WTC11 (cell line): Measurements from ENCODE around the gene SLC2A6. TPM values are rescaled to one million over a fixed set of nuclear protein-coding genes. Genes with fewer than 3 reads are reported as not detected.
A peak's percentile ranks its signal among the peaks of the same experiment; 100 is the strongest.

ENCODE experiments used
- ATAC-seq: fragments of 200-7000 bp; cut with Tn5 transposase; 2 replicates; pipeline ENCODE4 v1.10.0; 2021; ENCODE audit warnings: mild to moderate bottlenecking, moderate library complexity
- CTCF ChIA-PET: fragments of 300-600 bp; sonication (Branson Sonifier 250); formaldehyde crosslinking; loops from one replicate; lab custom pipeline; 2021; ENCODE audit warnings: antibody characterized with exemption; lab: Charles Lee
- POLR2A ChIA-PET: fragments of 350-600 bp; sonication (Branson Sonifier 250); formaldehyde crosslinking; loops from one replicate; lab custom pipeline; 2021; ENCODE audit warnings: antibody characterized with exemption; lab: Charles Lee
- DNase-seq: peaks from one replicate; pipeline ENCODE4 v3.0.0; 2021; ENCODE audit warnings: low spot score
- H3K27ac Mint-ChIP-seq: 2 replicates; pipeline ENCODE4 v1.8.0; 2021; ENCODE audit warnings: mixed read lengths
- H3K27me3 Mint-ChIP-seq: 2 replicates; pipeline ENCODE4 v1.8.0; 2021; ENCODE audit warnings: low read depth, mild to moderate bottlenecking, moderate library complexity, mixed read lengths
- H3K36me3 Mint-ChIP-seq: 2 replicates; pipeline ENCODE4 v1.8.0; 2021; ENCODE audit warnings: mixed read lengths
- H3K4me1 Mint-ChIP-seq: 2 replicates; pipeline ENCODE4 v1.8.0; 2022; ENCODE audit warnings: mixed read lengths
- H3K4me3 Mint-ChIP-seq: 2 replicates; pipeline ENCODE4 v1.8.0; 2021; ENCODE audit warnings: mild to moderate bottlenecking, moderate library complexity, mixed read lengths
- H3K9me3 Mint-ChIP-seq: 2 replicates; pipeline ENCODE4 v1.8.0; 2021; ENCODE audit warnings: mixed read lengths
- CREM ChIP-seq: sonication (generic); formaldehyde crosslinking; IDR thresholded peaks from 2 replicates; pipeline ENCODE4 v1.8.1; 2022; ENCODE audit warnings: mild to moderate bottlenecking, missing genetic modification reagents, moderate library complexity
- JUN ChIP-seq: sonication (generic); formaldehyde crosslinking; IDR thresholded peaks from 2 replicates; pipeline ENCODE4 v1.8.0; 2023; ENCODE audit warnings: mild to moderate bottlenecking, missing genetic modification reagents
- NFYB ChIP-seq: sonication (generic); formaldehyde crosslinking; conservative IDR thresholded peaks from 2 replicates; pipeline ENCODE4 v1.8.0; 2022; ENCODE audit warnings: low read depth, missing genetic modification reagents
- OVOL2 ChIP-seq: fragments of 250-450 bp; sonication (Bioruptor Pico); IDR thresholded peaks from 2 replicates; pipeline ENCODE4 v1.9.0; 2021; ENCODE audit warnings: mild to moderate bottlenecking, borderline replicate concordance
- SMAD4 ChIP-seq: sonication (generic); formaldehyde crosslinking; IDR thresholded peaks from 2 replicates; pipeline ENCODE4 v1.8.0; 2022; ENCODE audit warnings: mild to moderate bottlenecking, missing genetic modification reagents
- SP1 ChIP-seq: sonication (generic); formaldehyde crosslinking; conservative IDR thresholded peaks from 2 replicates; pipeline ENCODE4 v1.8.1; 2022; ENCODE audit warnings: missing genetic modification reagents
- ZNF263 ChIP-seq: sonication (generic); formaldehyde crosslinking; IDR thresholded peaks from 2 replicates; pipeline ENCODE4 v1.8.1; 2022; ENCODE audit warnings: low read depth, mild to moderate bottlenecking, moderate library complexity, missing genetic modification reagents
- ZNF423 ChIP-seq: fragments of 250-450 bp; sonication (Bioruptor Pico); IDR thresholded peaks from 2 replicates; pipeline ENCODE4 v2.1.2; 2022; ENCODE audit warnings: mild to moderate bottlenecking, moderate library complexity
- total RNA-seq: library from RNA; stranded (reverse); gene quantifications from 3 replicates; pipeline ENCODE4 v1.2.3, GENCODE V29; 2021
- TF ChIP-seq, protein P1 (sequence below): sonication (generic); formaldehyde crosslinking; IDR thresholded peaks from 2 replicates; pipeline ENCODE4 v1.8.0; 2022; ENCODE audit warnings: mild to moderate bottlenecking, missing genetic modification reagents
- TF ChIP-seq, protein P2 (sequence below): sonication (generic); formaldehyde crosslinking; IDR thresholded peaks from 2 replicates; pipeline ENCODE4 v1.8.1; 2023; ENCODE audit warnings: mild to moderate bottlenecking, missing genetic modification reagents, moderate library complexity
- TF ChIP-seq, protein P3 (sequence below): fragments of 250-450 bp; sonication (Bioruptor Pico); IDR thresholded peaks from 2 replicates; pipeline ENCODE4 v1.9.0; 2021; ENCODE audit warnings: mild to moderate bottlenecking, borderline replicate concordance
- TF ChIP-seq, protein P4 (sequence below): sonication (generic); formaldehyde crosslinking; IDR thresholded peaks from 2 replicates; pipeline ENCODE4 v1.8.1; 2023; ENCODE audit warnings: mild to moderate bottlenecking, moderate library complexity, missing genetic modification reagents
- TF ChIP-seq, protein P5 (sequence below): sonication (generic); formaldehyde crosslinking; IDR thresholded peaks from 2 replicates; pipeline ENCODE4 v1.8.1; 2022; ENCODE audit warnings: mild to moderate bottlenecking, moderate library complexity, missing genetic modification reagents
- TF ChIP-seq, protein P6 (sequence below): fragments of 250-450 bp; sonication (Bioruptor Pico); IDR thresholded peaks from 2 replicates; pipeline ENCODE4 v1.9.0; 2021; ENCODE audit warnings: mild to moderate bottlenecking

SLC2A6 gene
- total RNA-seq, 1 experiment from 2014 or later = 16.6 TPM

DNA sequence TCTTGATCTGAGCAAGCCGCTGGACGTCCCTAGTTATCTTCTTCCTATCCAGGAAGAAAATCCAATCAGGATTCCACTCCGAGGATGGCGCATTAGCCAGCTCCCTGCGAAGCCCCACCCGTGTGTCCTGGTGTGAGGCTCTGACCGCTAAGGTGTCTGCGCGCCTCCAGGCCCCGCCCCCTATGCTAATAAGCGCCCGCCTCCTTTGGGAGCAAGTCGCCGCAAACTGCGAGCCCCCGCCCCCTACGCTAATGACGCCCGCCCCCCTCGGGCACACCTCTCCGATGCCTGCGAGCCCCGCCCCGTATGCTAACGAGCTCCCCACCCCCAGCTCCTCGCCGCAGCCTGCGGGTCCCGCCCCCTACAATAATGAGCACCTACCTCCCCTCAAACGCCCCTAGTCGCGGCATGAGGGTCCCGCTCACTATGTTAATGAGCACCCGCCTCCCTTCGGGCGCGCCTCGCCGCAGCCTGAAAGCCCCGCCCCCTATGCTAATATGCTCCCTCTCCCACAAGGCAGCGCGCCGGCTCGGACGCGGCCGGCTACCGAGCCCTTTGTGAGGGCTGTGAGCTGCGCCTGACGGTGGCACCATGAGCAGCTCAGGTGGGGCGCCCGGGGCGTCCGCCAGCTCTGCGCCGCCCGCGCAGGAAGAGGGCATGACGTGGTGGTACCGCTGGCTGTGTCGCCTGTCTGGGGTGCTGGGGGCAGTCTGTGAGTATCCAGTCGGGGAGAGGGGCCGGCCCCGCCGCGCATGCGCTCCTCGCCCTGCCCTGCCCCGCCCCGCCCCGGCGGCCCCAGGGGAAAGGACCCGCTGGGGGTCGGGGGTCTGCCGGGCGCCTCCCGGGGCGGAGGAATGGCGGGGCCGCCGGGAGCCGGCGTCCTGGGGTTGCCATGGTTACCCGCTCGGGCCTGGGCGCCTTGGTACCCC lies 19.2 kb downstream of the SLC2A6 start, which contains the start of gene CACFD1:
CACFD1 (plus strand) TSS at position 503 of the 929 bp plus-strand sequence; CDS start at position 592, 89 bp downstream.
- Mint-ChIP-seq H3K36me3 (no peaks in the 10 kb centered on the region), H3K4me3 (peak within 1 kb of the TSS; percentile 82), H3K27ac (peak within 1 kb of the TSS; percentile 96), H3K27me3 (no peaks in the 10 kb centered on the region), H3K9me3 (no peaks in the 10 kb centered on the region), H3K4me1 (peaks cover 31% of the 10 kb centered on the region)
- ChIA-PET CTCF (interaction anchor here (0.7 to 2.9 kb wide), 29 partner anchors 9 to 432 kb away, joined by 3 to 29 read pairs (median 6); partner anchors contain the start of genes REXO4, SARDH, SLC2A6 and SURF1), POLR2A (interaction anchor here (0.6 to 2.6 kb wide), 5 partner anchors 9 to 112 kb away, joined by 3 to 10 read pairs (median 4); partner anchors contain the start of genes MED22 and RPL7A)
- ATAC-seq (peak; percentile 88), DNase-seq (peak; percentile 99)
- TF ChIP-seq SP1 (peak; percentile 73), OVOL2 (CRISPR knock-in tag) (no peak), CREM (CRISPR knock-in tag) (peak; percentile 72), JUN (CRISPR knock-in tag) (no peak), ZNF263 (no peak), ZNF423 (CRISPR knock-in tag) (peak; percentile 88), NFYB (CRISPR knock-in tag) (no peak), SMAD4 (CRISPR knock-in tag) (no peak)
- TF ChIP-seq, protein P1, sequence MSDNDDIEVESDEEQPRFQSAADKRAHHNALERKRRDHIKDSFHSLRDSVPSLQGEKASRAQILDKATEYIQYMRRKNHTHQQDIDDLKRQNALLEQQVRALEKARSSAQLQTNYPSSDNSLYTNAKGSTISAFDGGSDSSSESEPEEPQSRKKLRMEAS = 0 out of 2 replicates have a peak, but pooled peaks have one; percentile 7
- TF ChIP-seq, protein P2, sequence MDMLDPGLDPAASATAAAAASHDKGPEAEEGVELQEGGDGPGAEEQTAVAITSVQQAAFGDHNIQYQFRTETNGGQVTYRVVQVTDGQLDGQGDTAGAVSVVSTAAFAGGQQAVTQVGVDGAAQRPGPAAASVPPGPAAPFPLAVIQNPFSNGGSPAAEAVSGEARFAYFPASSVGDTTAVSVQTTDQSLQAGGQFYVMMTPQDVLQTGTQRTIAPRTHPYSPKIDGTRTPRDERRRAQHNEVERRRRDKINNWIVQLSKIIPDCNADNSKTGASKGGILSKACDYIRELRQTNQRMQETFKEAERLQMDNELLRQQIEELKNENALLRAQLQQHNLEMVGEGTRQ = 0 out of 2 replicates have a peak, but pooled peaks have one; percentile 12
- TF ChIP-seq, protein P3, sequence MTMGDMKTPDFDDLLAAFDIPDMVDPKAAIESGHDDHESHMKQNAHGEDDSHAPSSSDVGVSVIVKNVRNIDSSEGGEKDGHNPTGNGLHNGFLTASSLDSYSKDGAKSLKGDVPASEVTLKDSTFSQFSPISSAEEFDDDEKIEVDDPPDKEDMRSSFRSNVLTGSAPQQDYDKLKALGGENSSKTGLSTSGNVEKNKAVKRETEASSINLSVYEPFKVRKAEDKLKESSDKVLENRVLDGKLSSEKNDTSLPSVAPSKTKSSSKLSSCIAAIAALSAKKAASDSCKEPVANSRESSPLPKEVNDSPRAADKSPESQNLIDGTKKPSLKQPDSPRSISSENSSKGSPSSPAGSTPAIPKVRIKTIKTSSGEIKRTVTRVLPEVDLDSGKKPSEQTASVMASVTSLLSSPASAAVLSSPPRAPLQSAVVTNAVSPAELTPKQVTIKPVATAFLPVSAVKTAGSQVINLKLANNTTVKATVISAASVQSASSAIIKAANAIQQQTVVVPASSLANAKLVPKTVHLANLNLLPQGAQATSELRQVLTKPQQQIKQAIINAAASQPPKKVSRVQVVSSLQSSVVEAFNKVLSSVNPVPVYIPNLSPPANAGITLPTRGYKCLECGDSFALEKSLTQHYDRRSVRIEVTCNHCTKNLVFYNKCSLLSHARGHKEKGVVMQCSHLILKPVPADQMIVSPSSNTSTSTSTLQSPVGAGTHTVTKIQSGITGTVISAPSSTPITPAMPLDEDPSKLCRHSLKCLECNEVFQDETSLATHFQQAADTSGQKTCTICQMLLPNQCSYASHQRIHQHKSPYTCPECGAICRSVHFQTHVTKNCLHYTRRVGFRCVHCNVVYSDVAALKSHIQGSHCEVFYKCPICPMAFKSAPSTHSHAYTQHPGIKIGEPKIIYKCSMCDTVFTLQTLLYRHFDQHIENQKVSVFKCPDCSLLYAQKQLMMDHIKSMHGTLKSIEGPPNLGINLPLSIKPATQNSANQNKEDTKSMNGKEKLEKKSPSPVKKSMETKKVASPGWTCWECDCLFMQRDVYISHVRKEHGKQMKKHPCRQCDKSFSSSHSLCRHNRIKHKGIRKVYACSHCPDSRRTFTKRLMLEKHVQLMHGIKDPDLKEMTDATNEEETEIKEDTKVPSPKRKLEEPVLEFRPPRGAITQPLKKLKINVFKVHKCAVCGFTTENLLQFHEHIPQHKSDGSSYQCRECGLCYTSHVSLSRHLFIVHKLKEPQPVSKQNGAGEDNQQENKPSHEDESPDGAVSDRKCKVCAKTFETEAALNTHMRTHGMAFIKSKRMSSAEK = no peak
- TF ChIP-seq, protein P4, sequence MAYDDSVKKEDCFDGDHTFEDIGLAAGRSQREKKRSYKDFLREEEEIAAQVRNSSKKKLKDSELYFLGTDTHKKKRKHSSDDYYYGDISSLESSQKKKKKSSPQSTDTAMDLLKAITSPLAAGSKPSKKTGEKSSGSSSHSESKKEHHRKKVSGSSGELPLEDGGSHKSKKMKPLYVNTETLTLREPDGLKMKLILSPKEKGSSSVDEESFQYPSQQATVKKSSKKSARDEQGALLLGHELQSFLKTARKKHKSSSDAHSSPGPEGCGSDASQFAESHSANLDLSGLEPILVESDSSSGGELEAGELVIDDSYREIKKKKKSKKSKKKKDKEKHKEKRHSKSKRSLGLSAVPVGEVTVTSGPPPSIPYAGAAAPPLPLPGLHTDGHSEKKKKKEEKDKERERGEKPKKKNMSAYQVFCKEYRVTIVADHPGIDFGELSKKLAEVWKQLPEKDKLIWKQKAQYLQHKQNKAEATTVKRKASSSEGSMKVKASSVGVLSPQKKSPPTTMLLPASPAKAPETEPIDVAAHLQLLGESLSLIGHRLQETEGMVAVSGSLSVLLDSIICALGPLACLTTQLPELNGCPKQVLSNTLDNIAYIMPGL (CRISPR knock-in tag) = peak; percentile 55; the same call in 1 of the 2 replicates
- TF ChIP-seq, protein P5, sequence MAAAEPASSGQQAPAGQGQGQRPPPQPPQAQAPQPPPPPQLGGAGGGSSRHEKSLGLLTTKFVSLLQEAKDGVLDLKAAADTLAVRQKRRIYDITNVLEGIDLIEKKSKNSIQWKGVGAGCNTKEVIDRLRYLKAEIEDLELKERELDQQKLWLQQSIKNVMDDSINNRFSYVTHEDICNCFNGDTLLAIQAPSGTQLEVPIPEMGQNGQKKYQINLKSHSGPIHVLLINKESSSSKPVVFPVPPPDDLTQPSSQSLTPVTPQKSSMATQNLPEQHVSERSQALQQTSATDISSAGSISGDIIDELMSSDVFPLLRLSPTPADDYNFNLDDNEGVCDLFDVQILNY (CRISPR knock-in tag) = peak; percentile 64; the same call in 1 of the 2 replicates
- TF ChIP-seq, protein P6, sequence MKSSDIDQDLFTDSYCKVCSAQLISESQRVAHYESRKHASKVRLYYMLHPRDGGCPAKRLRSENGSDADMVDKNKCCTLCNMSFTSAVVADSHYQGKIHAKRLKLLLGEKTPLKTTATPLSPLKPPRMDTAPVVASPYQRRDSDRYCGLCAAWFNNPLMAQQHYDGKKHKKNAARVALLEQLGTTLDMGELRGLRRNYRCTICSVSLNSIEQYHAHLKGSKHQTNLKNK (CRISPR knock-in tag) = peak; percentile 74; the same call in 1 of the 2 replicates
